Lower leg skin (tissue), 4 donors: Measurements from ENCODE around the gene THRSP. TPM values are rescaled to one million over a fixed set of nuclear protein-coding genes. Genes with fewer than 3 reads are reported as not detected.
"Not testable (repeated sequence)": the region's sequence is repeated elsewhere in the genome, so short reads cannot be mapped to it uniquely, and the experiment has no call there.

Experiments
- DNase-seq, 2 donors: peaks; one replicate each; pipeline ENCODE4 v3.0.0-alpha.2; 2019; ENCODE audit warnings: low spot score in 2 of 2
- H3K4me3 ChIP-seq: fragments of 200-600 bp; sonication (generic); 2 replicates; pipeline ENCODE4 v1.5.1; 2017; ENCODE audit warnings: mild to moderate bottlenecking, low read depth; ENCODE audit not compliant: poor library complexity, severe bottlenecking
- POLR2A ChIP-seq, 2 donors: fragments of 450-650 bp; IDR thresholded peaks; one replicate each; pipeline ENCODE4 v1.6.1; 2016 to 2017; ENCODE audit warnings: antibody characterized with exemption in 2 of 2, mild to moderate bottlenecking in 1 of 2, moderate library complexity in 1 of 2
- WGBS, 2 donors: methylation state at CpG; one replicate each; pipeline ENCODE4 v1.1.5; 2018; 5-methylcytosine and 5-hydroxymethylcytosine counted together
- intact Hi-C: fragments of 100-400 bp; cut with DNase I; formaldehyde crosslinking; loops from one replicate; pipeline ENCODE4 v1.15.0; 2023; ENCODE audit warnings: low total_unique reads
- total RNA-seq, 4 donors: library from RNA; depleted of rRNA; stranded (reverse); fragments of >200 nt; gene quantifications; one replicate each; pipeline ENCODE4 v1.1.0, GENCODE V29; 2016
- TF ChIP-seq, protein P1 (sequence below), 3 donors: fragments of 450-650 bp; IDR thresholded peaks; one replicate each; pipeline ENCODE4 v1.5.1; 2016; ENCODE audit warnings: antibody characterized with exemption in 3 of 3, mild to moderate bottlenecking in 3 of 3, moderate library complexity in 2 of 3

THRSP gene
- total RNA-seq, 4 donors from 2014 or later = 0.30 to 115 (median 39.2) TPM

DNA sequence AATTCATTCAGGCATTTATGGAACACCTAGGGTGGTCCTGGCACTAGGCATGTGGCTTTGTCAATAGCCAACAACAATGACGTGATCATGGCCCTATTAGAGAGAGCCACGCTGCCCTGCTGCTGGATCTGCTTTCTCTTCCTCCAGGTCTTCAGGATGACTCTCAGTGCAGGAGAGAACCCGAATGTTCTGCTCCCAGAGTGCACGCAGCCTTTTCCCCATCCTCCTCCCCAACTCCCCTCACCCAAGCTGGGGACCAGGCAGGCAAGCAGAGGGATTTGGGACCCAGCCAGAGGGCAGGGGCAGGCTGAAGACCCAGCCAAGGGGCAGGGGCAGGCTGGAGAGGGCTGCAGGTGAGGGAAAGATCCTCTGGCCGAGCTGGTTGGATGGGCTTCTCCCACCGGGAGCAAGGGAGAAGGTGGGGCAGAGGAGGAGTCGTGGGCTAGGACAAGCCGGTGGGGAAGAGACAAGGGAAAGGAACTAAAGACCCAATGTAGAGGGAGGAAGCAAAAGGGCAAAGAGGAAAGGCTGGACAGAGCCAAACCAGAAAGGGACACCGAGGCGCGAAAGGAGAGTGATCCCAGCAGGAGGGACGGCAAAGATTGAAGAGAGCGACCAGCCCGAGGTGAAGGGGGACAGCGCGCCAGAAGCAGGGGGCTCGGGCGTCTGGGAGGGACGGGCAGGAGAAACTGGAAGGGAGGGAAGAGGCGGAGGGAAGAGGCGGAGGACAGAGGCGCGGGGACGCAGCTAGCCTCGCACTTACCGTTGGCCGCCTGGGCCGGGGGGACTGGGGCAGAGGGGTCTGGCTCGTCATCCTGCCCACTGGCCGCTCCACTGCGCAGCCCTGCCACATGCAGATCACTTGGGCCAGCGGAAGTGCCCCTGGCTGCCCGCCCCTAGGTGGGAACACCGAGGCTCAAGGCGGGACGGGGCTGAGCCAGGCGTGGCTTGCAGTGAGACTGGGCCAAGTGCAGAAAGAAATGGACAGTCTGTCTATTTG is 41.0 kb upstream of the THRSP start, which contains the start of gene KCTD14:
KCTD14 (minus strand) TSS at position 880 of the 1,000 bp plus-strand sequence; CDS start at position 853, 27 bp downstream.
- no peak for DNase-seq
- TF ChIP-seq, protein P1, sequence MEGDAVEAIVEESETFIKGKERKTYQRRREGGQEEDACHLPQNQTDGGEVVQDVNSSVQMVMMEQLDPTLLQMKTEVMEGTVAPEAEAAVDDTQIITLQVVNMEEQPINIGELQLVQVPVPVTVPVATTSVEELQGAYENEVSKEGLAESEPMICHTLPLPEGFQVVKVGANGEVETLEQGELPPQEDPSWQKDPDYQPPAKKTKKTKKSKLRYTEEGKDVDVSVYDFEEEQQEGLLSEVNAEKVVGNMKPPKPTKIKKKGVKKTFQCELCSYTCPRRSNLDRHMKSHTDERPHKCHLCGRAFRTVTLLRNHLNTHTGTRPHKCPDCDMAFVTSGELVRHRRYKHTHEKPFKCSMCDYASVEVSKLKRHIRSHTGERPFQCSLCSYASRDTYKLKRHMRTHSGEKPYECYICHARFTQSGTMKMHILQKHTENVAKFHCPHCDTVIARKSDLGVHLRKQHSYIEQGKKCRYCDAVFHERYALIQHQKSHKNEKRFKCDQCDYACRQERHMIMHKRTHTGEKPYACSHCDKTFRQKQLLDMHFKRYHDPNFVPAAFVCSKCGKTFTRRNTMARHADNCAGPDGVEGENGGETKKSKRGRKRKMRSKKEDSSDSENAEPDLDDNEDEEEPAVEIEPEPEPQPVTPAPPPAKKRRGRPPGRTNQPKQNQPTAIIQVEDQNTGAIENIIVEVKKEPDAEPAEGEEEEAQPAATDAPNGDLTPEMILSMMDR (IDR thresholded peaks at IDR 0.05) = no peak
- no peak for TF ChIP-seq POLR2A (IDR thresholded peaks at IDR 0.05)
- peak within 1 kb of the TSS; percentile 25 for H3K4me3 ChIP-seq
- 12% methylated on average over 37 of the region's 37 CpGs for WGBS, 2 donors
- intact Hi-C loops = no loop called here

GRCh38 chr11:78023426-78023825 is 40.2 kb upstream of the THRSP start:
- H3K4me3 ChIP-seq = peak overlapping the region; percentile 25
- 79 to 87% methylated on average over 7 of the region's 7 CpGs for WGBS, 2 donors
- intact Hi-C loops = no loop called here
- DNase-seq = no peak
- TF ChIP-seq, protein P1 (IDR thresholded peaks at IDR 0.05) = no peak
- TF ChIP-seq POLR2A (IDR thresholded peaks at IDR 0.05) = no peak

DNA sequence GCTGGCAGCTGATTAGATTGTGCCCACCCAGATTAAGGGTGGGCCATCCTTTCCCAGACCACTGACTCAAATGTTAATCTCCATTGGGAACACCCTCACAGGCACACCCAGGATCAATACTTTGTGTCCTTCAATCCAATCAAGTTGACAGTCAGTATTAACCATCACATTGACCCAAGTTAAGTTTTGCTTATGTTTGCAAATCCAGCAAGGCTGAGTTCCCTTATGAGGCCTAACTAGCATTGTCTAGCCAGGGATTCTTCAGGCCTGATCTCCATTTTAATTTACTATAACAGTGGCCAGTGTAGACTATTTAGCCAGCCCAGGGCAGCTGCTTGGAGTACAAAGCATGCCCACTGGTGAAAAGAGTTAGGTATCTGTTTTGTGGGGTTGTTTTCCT is 38.3 kb upstream of the THRSP start:
- TF ChIP-seq, protein P1 (IDR thresholded peaks at IDR 0.05) = no peak
- TF ChIP-seq POLR2A (IDR thresholded peaks at IDR 0.05) = no peak
- no peak overlapping the region for H3K4me3 ChIP-seq
- no peak for DNase-seq
- intact Hi-C loops = no loop called here

DNA sequence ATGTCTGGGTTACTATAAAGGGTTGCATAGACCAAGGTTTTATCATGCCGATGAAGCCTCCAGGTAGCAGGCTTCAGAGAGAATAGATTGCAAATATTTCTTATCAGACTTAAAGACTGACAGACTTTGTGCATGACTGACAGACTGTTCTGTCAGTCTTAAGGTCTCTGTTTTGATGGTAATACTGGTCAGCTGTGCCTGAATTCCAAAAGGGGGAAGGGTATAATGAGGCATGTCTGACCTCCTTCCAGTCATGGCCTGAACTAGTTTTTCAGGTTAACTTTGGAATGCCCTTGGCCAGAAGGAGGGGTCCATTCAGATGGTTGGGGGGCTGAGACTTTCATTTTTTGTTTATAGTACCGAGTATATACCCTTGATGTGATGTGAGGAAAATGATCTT is 35.9 kb upstream of the THRSP start:
- intact Hi-C loops = no loop called here
- H3K4me3 ChIP-seq = no peak overlapping the region
- no peak for DNase-seq
- TF ChIP-seq POLR2A (IDR thresholded peaks at IDR 0.05) = no peak
- TF ChIP-seq, protein P1 (IDR thresholded peaks at IDR 0.05) = no peak
- 91 to 95% methylated on average over 2 of the region's 2 CpGs for whole genome bisulfite sequencing, 2 donors

DNA sequence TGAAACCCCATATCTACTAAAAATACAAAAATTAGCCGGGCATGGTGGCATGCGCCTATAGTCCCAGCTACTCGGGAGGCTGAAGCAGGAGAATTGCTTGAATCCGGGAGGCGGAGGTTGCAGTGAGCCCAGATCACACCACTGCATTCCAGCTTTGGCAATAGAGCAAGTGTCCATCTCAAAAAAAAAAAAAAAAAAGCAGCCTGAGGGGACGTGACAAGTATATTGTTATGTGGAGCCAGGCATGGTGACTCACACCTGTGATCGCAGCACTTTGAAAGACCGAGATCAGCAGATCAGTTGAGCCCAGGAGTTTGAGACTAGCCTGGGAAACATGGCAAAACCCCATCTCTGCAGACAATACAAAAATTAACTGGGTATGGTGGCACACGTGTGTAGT is 35.2 kb upstream of the THRSP start:
- intact Hi-C loops, DNase-seq, H3K4me3 ChIP-seq: not testable (repeated sequence)
- WGBS, 2 donors = 78 to 85% methylated on average over 9 of the region's 9 CpGs

DNA sequence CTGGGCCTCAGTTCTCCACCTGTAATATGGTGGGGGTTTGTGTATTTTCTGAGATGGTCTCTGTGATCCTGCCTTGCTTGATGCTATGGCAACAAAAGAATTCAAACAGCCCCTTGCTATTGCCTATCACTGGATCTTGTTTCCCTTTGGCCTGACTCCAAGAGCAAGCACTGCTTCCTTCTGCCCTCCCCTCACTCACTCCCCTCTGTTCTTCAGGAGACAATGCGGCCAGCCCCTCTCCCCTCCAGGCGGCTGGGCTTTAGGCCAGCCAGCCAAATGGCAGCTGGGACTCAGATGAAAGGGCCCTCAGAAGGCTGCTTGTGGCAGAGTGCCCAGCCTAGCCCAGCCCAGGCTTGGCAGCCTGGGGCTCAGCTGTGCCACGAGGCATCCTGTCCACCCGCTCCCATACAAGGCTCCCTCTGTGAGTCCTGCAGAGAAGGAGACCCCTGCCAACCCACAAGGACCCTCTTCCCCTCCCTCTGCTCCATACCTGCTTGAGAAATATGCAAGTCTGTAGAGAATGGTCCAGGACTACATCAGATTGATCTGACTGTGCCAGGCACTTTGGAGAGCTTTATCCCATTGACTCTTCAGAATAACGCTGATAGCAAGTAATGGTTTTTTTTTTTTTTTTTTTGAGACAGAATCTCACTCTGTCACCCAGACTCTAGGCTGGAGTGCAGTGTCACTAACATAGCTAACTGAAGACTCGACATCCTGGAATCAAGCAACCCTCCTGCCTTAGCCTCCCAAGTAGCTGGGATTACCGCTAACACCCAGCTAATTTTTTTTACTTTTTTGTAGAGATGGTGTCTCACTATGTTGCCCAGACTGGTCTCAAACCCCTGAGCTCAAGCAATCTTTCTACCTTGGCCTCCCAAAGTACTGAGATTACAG is 33.0 kb upstream of the THRSP start:
- WGBS, 2 donors = 20 to 24% methylated on average over 7 of the region's 7 CpGs
- no peak for DNase-seq
- no peak overlapping the region for H3K4me3 ChIP-seq
- TF ChIP-seq POLR2A (IDR thresholded peaks at IDR 0.05) = no peak
- TF ChIP-seq, protein P1 (IDR thresholded peaks at IDR 0.05) = no peak
- intact Hi-C loops = no loop called here
